DMS 273 (cell line): Measurements from ENCODE around the gene GALR2.

Source experiments
- DNase-seq: peaks from one replicate; lab custom pipeline; 2025; ENCODE audit not compliant: unreplicated experiment; lab: John Stamatoyannopoulos, UW

Gene GALR2

DNA sequence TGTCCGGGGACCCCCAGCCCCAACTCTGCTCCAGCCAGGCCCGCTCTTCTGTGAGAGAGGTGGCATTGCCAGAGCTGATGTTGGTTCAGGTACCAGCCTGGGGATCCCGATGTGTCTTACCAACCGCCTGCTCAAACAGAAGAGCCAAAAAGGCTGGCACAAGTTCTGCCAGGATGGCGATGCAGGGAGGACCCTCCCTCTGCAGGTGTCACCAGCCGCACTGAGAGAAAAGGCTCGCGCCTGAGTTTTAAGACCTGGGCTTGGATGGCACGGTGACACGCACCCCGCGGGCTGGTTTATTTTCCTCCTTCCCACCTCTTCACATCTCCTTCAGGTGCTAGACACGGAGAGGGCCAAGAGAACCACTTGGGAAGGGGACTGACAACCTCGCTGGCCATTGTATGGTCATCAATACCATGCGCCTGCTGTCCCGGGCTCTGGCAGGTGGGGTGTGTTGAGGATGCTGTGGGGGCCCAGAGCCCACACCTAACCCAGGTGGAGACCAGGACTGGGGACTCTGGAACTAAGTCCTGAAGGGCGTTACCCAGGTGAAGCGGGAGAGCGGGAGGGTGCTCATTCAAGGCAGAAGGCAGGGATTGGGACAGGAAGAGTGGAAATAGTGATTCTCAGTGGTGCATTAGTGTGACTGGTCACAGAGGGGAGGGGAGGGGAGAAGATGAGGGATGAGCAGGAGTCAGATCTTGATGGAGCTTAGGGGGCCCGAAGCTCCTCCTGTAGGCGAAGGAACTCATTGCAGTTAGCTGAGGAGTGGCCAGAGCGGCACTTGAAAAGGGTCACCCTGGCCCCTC lies 50.2 kb downstream of the GALR2 start:
- peak; percentile 46 for DNase-seq

DNA sequence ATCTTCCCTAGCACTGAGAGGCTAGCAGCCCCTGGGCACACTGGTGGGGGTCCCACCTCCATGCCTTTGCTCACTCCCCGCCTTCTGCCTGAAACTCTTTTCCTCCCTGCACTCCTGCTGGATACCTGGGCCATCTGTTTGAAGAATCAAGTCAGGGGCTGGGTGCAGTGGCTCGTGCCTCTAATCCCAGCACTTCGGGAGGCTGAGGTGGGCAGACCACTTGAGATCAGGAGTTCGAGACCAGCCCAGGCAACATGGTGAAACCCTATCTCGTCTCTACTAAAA lies 50.8 kb downstream of the GALR2 start:
- no peak for DNase-seq

DNA sequence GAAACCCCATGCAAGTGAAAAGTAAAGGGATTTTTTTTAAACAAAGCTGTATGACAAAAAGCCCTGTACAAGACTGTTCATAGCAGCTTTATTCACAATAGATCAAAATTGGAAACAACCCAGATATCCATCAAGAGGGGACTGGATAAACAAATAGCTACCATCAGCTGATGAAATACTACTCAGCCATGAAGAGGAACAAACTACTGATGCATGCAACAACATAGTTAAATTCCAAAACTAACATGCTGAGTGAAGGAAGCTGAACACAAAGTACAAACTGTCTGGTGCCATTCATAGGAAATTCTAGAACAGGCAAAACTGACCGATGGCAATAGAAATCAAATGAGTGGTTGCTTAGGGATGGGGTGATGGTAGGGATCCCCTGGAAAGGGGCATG lies 51.3 kb downstream of the GALR2 start:
- no peak for DNase-seq
